HCT116 (cell line): Measurements from ENCODE around the gene MTMR12. TPM values are rescaled to one million over a fixed set of nuclear protein-coding genes. Genes with fewer than 3 reads are reported as not detected.
A peak's percentile ranks its signal among the peaks of the same experiment; 100 is the strongest.

Source experiments
- ATAC-seq: fragments of 200-7000 bp; cut with Tn5 transposase; 2 replicates; pipeline ENCODE4 v1.9.1; 2020; ENCODE audit warnings: mild to moderate bottlenecking, moderate library complexity
- BruUV-seq: library from RNA; stranded (reverse); fragments of 400-500 nt; replicated peaks from 2 replicates; lab custom pipeline; 2021; lab: Mats Ljungman, UMichigan
- CTCF ChIA-PET: fragments of 300-600 bp; sonication (Branson Sonifier 250); formaldehyde crosslinking; loops from one replicate; lab custom pipeline; 2021; ENCODE audit warnings: antibody characterized with exemption; lab: Charles Lee
- POLR2A ChIA-PET: fragments of 300-600, 350-600 bp; sonication (Branson Sonifier 250); formaldehyde crosslinking; loops from one replicate; lab custom pipeline; 2021; ENCODE audit warnings: antibody characterized with exemption; lab: Charles Lee
- RAD21 ChIA-PET, 2 experiments: fragments of 300-600 bp; sonication (Branson Sonifier 250); formaldehyde crosslinking; loops; one replicate each; lab custom pipeline; 2023; ENCODE audit warnings: low total read pairs in 2 of 2; ENCODE audit not compliant: uncharacterized antibody in 2 of 2, unreplicated experiment in 2 of 2, low non-redundant PET in 1 of 2; lab: Charles Lee
- DNase-seq: peaks from one replicate; pipeline ENCODE4 v3.0.0-alpha.2; 2010; ENCODE audit warnings: low read depth, low spot score
- H2AFZ ChIP-seq: fragments of 200-600 bp; shearing (Covaris generic), sonication (generic); 2 replicates; pipeline ENCODE4 v1.6.1; 2017; ENCODE audit warnings: low read depth, mixed run types, mixed read lengths, antibody characterized with exemption, low read length; ENCODE audit not compliant: poor library complexity, severe bottlenecking
- H3K27ac ChIP-seq: 2 replicates; pipeline ENCODE4 v1.5.1; 2012; ENCODE audit warnings: low read depth, low read length
- H3K27me3 ChIP-seq: fragments of 200-600 bp; sonication (generic); 2 replicates; pipeline ENCODE4 v1.6.1; 2016; ENCODE audit warnings: mixed run types, low read length, mixed read lengths; ENCODE audit not compliant: insufficient read depth
- H3K36me3 ChIP-seq, 2 experiments: fragments of 200-500 bp in 1 of 2; fragments of 200-600 bp in 1 of 2; sonication (Bioruptor generic) in 1 of 2; sonication (generic) in 1 of 2; 2 replicates each; pipeline versions ENCODE4 v1.5.1 to v1.6.1; 2014 to 2016; ENCODE audit warnings: low read length in 2 of 2, inconsistent platforms in 1 of 2, mixed read lengths in 1 of 2, mixed run types in 1 of 2; ENCODE audit not compliant: insufficient read depth in 2 of 2, control insufficient read depth in 1 of 2
- H3K4me1 ChIP-seq, 2 experiments: fragments of 200-600 bp in 1 of 2; sonication (generic) in 1 of 2; 2 replicates each; pipeline versions ENCODE4 v1.5.1 to v1.6.1; 2012 to 2017; ENCODE audit warnings: low read length in 2 of 2, inconsistent platforms in 1 of 2, mild to moderate bottlenecking in 1 of 2, mixed read lengths in 1 of 2, mixed run types in 1 of 2, moderate library complexity in 1 of 2; ENCODE audit not compliant: insufficient read depth in 2 of 2, control insufficient read depth in 1 of 2
- H3K4me2 ChIP-seq: fragments of 200-600 bp; sonication (generic); 2 replicates; pipeline ENCODE4 v1.6.1; 2017; ENCODE audit warnings: mixed run types, low read length, mixed read lengths
- H3K4me3 ChIP-seq, 2 experiments: fragments of 200-600 bp in 1 of 2; sonication (generic) in 1 of 2; replicated peaks in 1 of 2; 2 replicates each; pipeline ENCODE4 v1.5.1; 2011 to 2016; ENCODE audit warnings: low read length in 2 of 2, control low read depth in 1 of 2, low read depth in 1 of 2, mild to moderate bottlenecking in 1 of 2, mixed read lengths in 1 of 2, mixed run types in 1 of 2
- H3K79me2 ChIP-seq: fragments of 200-600 bp; sonication (generic); 2 replicates; pipeline ENCODE4 v1.6.1; 2017; ENCODE audit warnings: mild to moderate bottlenecking, mixed run types, low read length, moderate library complexity, mixed read lengths; ENCODE audit not compliant: insufficient read depth
- H3K9ac ChIP-seq: fragments of 200-600 bp; sonication (generic); 2 replicates; pipeline ENCODE4 v1.6.1; 2016; ENCODE audit warnings: low read length, mixed read lengths
- H3K9me2 ChIP-seq: fragments of 200-600 bp; sonication (generic), shearing (Covaris generic); 2 replicates; pipeline ENCODE4 v1.6.1; 2017; ENCODE audit warnings: mixed run types, mild to moderate bottlenecking, moderate library complexity; ENCODE audit not compliant: insufficient read depth
- H3K9me3 ChIP-seq, 2 experiments: fragments of 200-500 bp in 1 of 2; fragments of 200-600 bp in 1 of 2; sonication (Bioruptor generic) in 1 of 2; sonication (generic) in 1 of 2; 2 replicates each; pipeline ENCODE4 v1.6.1; 2014 to 2017; ENCODE audit warnings: low read length in 2 of 2, mixed read lengths in 2 of 2, inconsistent platforms in 1 of 2, low read depth in 1 of 2, mild to moderate bottlenecking in 1 of 2, mixed run types in 1 of 2, moderate library complexity in 1 of 2; ENCODE audit not compliant: control insufficient read depth in 1 of 2, insufficient read depth in 1 of 2
- H4K20me1 ChIP-seq: fragments of 200-600 bp; sonication (generic), shearing (Covaris generic); 2 replicates; pipeline ENCODE4 v1.6.1; 2017; ENCODE audit warnings: mixed run types, mild to moderate bottlenecking, moderate library complexity; ENCODE audit not compliant: insufficient read depth
- ATF3 ChIP-seq: IDR thresholded peaks from 2 replicates; pipeline ENCODE4 v1.6.1; 2012
- CEBPB ChIP-seq: IDR thresholded peaks from 2 replicates; pipeline ENCODE4 v1.6.1; 2012; ENCODE audit warnings: low read depth
- EGR1 ChIP-seq: IDR thresholded peaks from 2 replicates; pipeline ENCODE4 v1.6.1; 2012; ENCODE audit warnings: low read depth
- ELF1 ChIP-seq: IDR thresholded peaks from 2 replicates; pipeline ENCODE4 v1.6.1; 2012; ENCODE audit warnings: low read depth, borderline replicate concordance
- EZH2 ChIP-seq: fragments of 200-600 bp; sonication (generic); IDR thresholded peaks from 2 replicates; pipeline ENCODE4 v1.6.1; 2017; ENCODE audit warnings: antibody characterized with exemption, mixed run types
- EZH2phosphoT487 ChIP-seq: fragments of 200-600 bp; IDR thresholded peaks from 2 replicates; pipeline ENCODE4 v1.6.1; 2018; ENCODE audit warnings: antibody characterized with exemption, borderline replicate concordance
- FOSL1 ChIP-seq: IDR thresholded peaks from 2 replicates; pipeline ENCODE4 v1.6.1; 2012; ENCODE audit warnings: low read depth
- POLR2A ChIP-seq: IDR thresholded peaks from 2 replicates; pipeline ENCODE4 v1.7.0; 2011; ENCODE audit warnings: borderline replicate concordance; ENCODE audit not compliant: insufficient read depth, insufficient read length; ENCODE audit errors: extremely low read depth
- POLR2AphosphoS5 ChIP-seq: IDR thresholded peaks from 2 replicates; pipeline ENCODE4 v1.6.1; 2011; ENCODE audit warnings: mild to moderate bottlenecking, low read depth, low read length, moderate library complexity
- RAD21 ChIP-seq: IDR thresholded peaks from 2 replicates; pipeline ENCODE4 v1.6.1; 2012; ENCODE audit warnings: low read depth, mild to moderate bottlenecking
- REST ChIP-seq: IDR thresholded peaks from 2 replicates; pipeline ENCODE4 v1.6.1; 2012; ENCODE audit warnings: low read depth
- SP1 ChIP-seq: IDR thresholded peaks from 2 replicates; pipeline ENCODE4 v1.6.1; 2012; ENCODE audit warnings: low read depth
- TCF7L2 ChIP-seq: IDR thresholded peaks from 2 replicates; pipeline ENCODE4 v1.7.0; 2011; ENCODE audit warnings: borderline replicate concordance, inconsistent platforms; ENCODE audit not compliant: insufficient read depth, insufficient read length; ENCODE audit errors: extremely low read depth
- YY1 ChIP-seq: IDR thresholded peaks from 2 replicates; pipeline ENCODE4 v1.6.1; 2011; ENCODE audit warnings: low read length, low read depth, moderate library complexity, mild to moderate bottlenecking; ENCODE audit not compliant: insufficient replicate concordance; ENCODE audit errors: extremely low read depth
- intact Hi-C: fragments of 100-400 bp; cut with micrococcal nuclease; formaldehyde crosslinking; loops from 2 replicates; pipeline ENCODE4 v1.10.0; 2022
- total RNA-seq: library from RNA; stranded (reverse); gene quantifications from one replicate; pipeline ENCODE4 v1.2.1, GENCODE V29; 2021; ENCODE audit not compliant: unreplicated experiment
- TF ChIP-seq, protein P1 (sequence below): IDR thresholded peaks from 2 replicates; pipeline ENCODE4 v1.6.1; 2011; ENCODE audit warnings: mild to moderate bottlenecking, low read length, moderate library complexity; ENCODE audit not compliant: insufficient replicate concordance; ENCODE audit errors: extremely low read depth

Gene MTMR12
- total RNA-seq, 1 experiment from 2014 or later: 27.3 TPM

GRCh38 chr5:32193591-32193990 lies 119.1 kb downstream of the MTMR12 start:
- no peak for TF ChIP-seq FOSL1
- TF ChIP-seq EGR1: no peak
- no peak for TF ChIP-seq SP1
- TF ChIP-seq ELF1: no peak
- no peak for TF ChIP-seq TCF7L2
- ChIA-PET POLR2A (no interaction called here), RAD21 (no interaction called here), CTCF (no interaction called here)
- H3K9me2 ChIP-seq: no peaks in the 10 kb centered on the region
- H3K9me3 ChIP-seq: no peaks in the 10 kb centered on the region
- peak overlapping the region; percentile 75 for H3K4me2 ChIP-seq
- H3K4me1 ChIP-seq: peaks cover 9% of the 10 kb centered on the region in 2 experiments; a peak in 3 of 4 replicates
- no peaks in the 10 kb centered on the region for H3K36me3 ChIP-seq
- ATAC-seq (peak; percentile 79), DNase-seq (no peak)
- H4K20me1 ChIP-seq: no peaks in the 10 kb centered on the region
- no peak overlapping the region for H3K27ac ChIP-seq
- BruUV-seq: no TSS peak
- peak overlapping the region; percentile 16; the same call in 1 of the 2 replicates for H3K9ac ChIP-seq
- H3K4me3 ChIP-seq: peak overlapping the region; percentile 23 to 42
- no peaks in the 10 kb centered on the region for H3K27me3 ChIP-seq
- intact Hi-C loops: no loop called here
- peak overlapping the region; percentile 98 for H2AFZ ChIP-seq
- H3K79me2 ChIP-seq: no peaks in the 10 kb centered on the region

DNA sequence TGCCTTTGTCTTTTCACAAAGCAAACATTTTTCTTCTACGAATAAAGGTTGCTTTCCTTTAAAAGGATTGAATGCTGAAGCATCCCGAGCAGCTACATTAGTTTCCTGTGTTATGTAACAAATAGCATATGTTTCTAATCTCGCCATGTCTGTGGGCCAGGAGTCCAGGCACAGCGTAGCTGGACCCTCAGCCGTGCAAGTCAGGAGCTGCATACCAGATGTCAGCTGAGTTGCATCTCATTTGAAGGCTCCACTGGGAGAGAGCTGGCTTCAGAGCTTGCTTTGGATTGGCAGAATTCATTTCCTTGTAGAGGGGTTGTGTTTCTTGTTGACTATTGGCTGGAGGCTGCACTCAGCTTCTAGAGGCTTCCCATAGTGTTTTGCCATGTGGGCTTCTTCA lies 122.6 kb downstream of the MTMR12 start:
- POLR2A ChIA-PET: no interaction called here
- TF ChIP-seq REST (no peak), EZH2 (no peak), POLR2AphosphoS5 (no peak), RAD21 (no peak), TCF7L2 (no peak), YY1 (no peak), EZH2phosphoT487 (no peak), EGR1 (no peak), POLR2A (no peak), ELF1 (no peak), ATF3 (no peak), CEBPB (no peak)
- TF ChIP-seq, protein P1, sequence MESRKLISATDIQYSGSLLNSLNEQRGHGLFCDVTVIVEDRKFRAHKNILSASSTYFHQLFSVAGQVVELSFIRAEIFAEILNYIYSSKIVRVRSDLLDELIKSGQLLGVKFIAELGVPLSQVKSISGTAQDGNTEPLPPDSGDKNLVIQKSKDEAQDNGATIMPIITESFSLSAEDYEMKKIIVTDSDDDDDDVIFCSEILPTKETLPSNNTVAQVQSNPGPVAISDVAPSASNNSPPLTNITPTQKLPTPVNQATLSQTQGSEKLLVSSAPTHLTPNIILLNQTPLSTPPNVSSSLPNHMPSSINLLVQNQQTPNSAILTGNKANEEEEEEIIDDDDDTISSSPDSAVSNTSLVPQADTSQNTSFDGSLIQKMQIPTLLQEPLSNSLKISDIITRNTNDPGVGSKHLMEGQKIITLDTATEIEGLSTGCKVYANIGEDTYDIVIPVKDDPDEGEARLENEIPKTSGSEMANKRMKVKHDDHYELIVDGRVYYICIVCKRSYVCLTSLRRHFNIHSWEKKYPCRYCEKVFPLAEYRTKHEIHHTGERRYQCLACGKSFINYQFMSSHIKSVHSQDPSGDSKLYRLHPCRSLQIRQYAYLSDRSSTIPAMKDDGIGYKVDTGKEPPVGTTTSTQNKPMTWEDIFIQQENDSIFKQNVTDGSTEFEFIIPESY: no peak

More for the DNA sequence above, 122.6 kb downstream of the MTMR12 start:
- H3K4me2 ChIP-seq: no peak overlapping the region
- H3K4me3 ChIP-seq: no peak overlapping the region
- ChIA-PET RAD21 (no interaction called here), CTCF (no interaction called here)
- no peaks in the 10 kb centered on the region for H3K9me3 ChIP-seq
- H3K9me2 ChIP-seq: no peaks in the 10 kb centered on the region
- ATAC-seq: no peak
- intact Hi-C loops: no loop called here
- H3K4me1 ChIP-seq: peaks cover 9% of the 10 kb centered on the region in 2 experiments; a peak in 3 of 4 replicates
- H3K36me3 ChIP-seq: no peaks in the 10 kb centered on the region
- BruUV-seq: no TSS peak
- H3K79me2 ChIP-seq: no peaks in the 10 kb centered on the region
- no peaks in the 10 kb centered on the region for H3K27me3 ChIP-seq
- no peak overlapping the region for H3K9ac ChIP-seq
- no peak for DNase-seq
- H2AFZ ChIP-seq: no peak overlapping the region
- no peak overlapping the region for H3K27ac ChIP-seq
- no peaks in the 10 kb centered on the region for H4K20me1 ChIP-seq
